Uterus (tissue), 2 donors: ENCODE data around the gene TRIM8.

Source experiments
- POLR2A ChIP-seq, 2 donors: fragments of 450-650 bp; IDR thresholded peaks; one replicate each; pipeline ENCODE4 v1.6.1; 2016; ENCODE audit warnings: antibody characterized with exemption in 2 of 2, mild to moderate bottlenecking in 1 of 2, moderate library complexity in 1 of 2
- TF ChIP-seq, protein P1 (sequence below), 4 experiments: fragments of 200-600 bp in 2 of 4; fragments of 450-650 bp in 2 of 4; sonication (generic) in 2 of 4; IDR thresholded peaks; one replicate each; pipeline ENCODE4 v1.5.1; 2016 to 2019; ENCODE audit warnings: antibody characterized with exemption in 4 of 4, mild to moderate bottlenecking in 2 of 4, moderate library complexity in 1 of 4

DNA sequence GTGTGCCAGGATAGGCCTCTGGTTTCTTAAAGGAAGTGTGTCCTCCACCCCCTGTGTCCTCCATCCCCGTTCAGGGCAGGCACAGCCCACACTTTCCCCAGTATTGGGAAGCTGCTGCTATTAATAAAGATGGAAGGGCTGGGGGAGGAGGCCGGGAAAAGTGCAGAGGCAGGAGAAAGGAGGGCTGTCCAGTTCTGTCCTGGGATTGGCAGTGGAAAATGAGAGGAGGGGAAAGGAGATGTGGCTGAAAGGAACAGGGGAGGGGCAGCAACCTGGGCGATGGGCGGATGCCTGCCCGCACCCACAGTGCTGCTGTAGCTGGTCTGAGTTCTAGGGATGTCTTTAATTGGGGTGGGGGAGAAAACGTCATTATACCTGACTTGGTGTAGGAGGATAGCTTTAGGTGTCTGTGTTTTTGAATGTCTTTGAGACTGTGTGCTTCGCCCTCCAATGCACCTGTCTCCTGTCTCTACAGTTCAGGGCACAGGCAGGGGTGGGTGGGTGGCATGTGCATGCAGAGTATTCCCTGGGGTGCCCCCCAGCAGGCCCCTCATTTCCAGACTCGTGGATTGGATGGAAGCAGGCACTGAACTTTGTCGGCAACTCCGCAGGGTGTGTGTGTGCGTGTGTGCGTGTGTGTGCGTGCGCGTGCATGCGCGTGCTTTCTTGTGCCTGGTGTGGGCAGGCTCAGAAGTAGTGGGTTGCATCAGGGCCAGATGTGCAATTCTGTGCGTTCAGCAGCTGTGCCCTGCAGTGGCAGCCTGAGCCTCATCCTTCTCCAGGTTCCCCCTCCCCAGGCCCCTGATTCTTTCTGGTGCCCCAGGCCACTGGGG, 2.5 kb downstream of the TRIM8 start:
- TF ChIP-seq POLR2A (IDR thresholded peaks at IDR 0.05) = no peak
- TF ChIP-seq, protein P1, sequence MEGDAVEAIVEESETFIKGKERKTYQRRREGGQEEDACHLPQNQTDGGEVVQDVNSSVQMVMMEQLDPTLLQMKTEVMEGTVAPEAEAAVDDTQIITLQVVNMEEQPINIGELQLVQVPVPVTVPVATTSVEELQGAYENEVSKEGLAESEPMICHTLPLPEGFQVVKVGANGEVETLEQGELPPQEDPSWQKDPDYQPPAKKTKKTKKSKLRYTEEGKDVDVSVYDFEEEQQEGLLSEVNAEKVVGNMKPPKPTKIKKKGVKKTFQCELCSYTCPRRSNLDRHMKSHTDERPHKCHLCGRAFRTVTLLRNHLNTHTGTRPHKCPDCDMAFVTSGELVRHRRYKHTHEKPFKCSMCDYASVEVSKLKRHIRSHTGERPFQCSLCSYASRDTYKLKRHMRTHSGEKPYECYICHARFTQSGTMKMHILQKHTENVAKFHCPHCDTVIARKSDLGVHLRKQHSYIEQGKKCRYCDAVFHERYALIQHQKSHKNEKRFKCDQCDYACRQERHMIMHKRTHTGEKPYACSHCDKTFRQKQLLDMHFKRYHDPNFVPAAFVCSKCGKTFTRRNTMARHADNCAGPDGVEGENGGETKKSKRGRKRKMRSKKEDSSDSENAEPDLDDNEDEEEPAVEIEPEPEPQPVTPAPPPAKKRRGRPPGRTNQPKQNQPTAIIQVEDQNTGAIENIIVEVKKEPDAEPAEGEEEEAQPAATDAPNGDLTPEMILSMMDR (IDR thresholded peaks at IDR 0.05) = no peak
